Posterior vena cava (tissue), 2 donors: ENCODE measurements around the gene UPK3A. TPM values are rescaled to one million over a fixed set of nuclear protein-coding genes. Genes with fewer than 3 reads are reported as not detected.
A peak's percentile ranks its signal among the peaks of the same experiment; 100 is the strongest.
"Not testable (repeated sequence)": the region's sequence is repeated elsewhere in the genome, so short reads cannot be mapped to it uniquely, and the experiment has no call there.

ENCODE experiments used
- DNase-seq: peaks from one replicate; pipeline ENCODE4 v3.0.0-alpha.2; 2020; ENCODE audit warnings: low spot score
- intact Hi-C, 2 donors: fragments of 100-400 bp; cut with DNase I; formaldehyde crosslinking; loops; one replicate each; pipeline versions ENCODE4 v1.14.1 to v1.14.2; 2022 to 2023
- total RNA-seq, 2 donors: library from RNA; stranded (reverse); fragmentation: NEBNext Ultra II Directional; extraction: Animal tissue kit (Norgen Biotek cat#: 25700); gene quantifications; one replicate each; pipeline ENCODE4 v1.2.1, GENCODE V29; 2021
- donor health status: DM: yes; HTN: yes; CAD: no.
- donor health status: DM: yes; HTN: yes; CAD: no.

Gene UPK3A
- total RNA-seq, 2 donors from 2014 or later: not detected

- DNase-seq: no peak
- intact Hi-C loops: loop anchor here in 1 of 2 donors (5.0 kb wide), 1 partner anchor 431 kb away; no protein-coding TSS in a partner anchor
Observed at GRCh38 chr22:45253039-45253641, 31.6 kb upstream of the UPK3A start.

GRCh38 chr22:45254388-45254787, 30.4 kb upstream of the UPK3A start:
- no peak for DNase-seq
- intact Hi-C loops: loop anchor here in 1 of 2 donors (5.0 kb wide), 1 partner anchor 432 kb away; no protein-coding TSS in a partner anchor

GRCh38 chr22:45254789-45255278, 29.9 kb upstream of the UPK3A start:
- intact Hi-C loops: loop anchor here in 1 of 2 donors (5.0 kb wide), 1 partner anchor 433 kb away; no protein-coding TSS in a partner anchor
- DNase-seq: no peak

DNA sequence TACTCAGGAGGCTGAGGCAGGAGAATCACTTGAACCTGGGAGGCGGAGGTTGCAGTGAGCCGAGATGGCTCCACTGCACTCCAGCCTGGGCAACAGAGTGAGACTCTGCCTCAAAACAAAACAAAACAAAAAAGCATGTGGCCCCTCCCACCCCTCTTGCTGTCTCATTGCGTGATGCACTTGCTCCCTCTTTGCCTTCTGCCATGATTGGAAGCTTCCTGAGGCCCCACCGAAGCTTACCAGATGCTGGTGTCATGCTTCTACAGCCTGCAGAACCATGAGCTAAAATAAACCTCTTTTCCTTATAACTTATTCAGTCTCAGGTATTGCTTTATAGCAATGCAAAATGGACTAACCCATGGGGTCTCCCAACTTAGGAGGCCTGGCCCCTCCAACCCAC, 26.8 kb upstream of the UPK3A start:
- intact Hi-C loops, DNase-seq: not testable (repeated sequence)

- intact Hi-C loops: no loop called here
- no peak for DNase-seq
Observed at GRCh38 chr22:45259754-45260394, 24.9 kb upstream of the UPK3A start.

DNA sequence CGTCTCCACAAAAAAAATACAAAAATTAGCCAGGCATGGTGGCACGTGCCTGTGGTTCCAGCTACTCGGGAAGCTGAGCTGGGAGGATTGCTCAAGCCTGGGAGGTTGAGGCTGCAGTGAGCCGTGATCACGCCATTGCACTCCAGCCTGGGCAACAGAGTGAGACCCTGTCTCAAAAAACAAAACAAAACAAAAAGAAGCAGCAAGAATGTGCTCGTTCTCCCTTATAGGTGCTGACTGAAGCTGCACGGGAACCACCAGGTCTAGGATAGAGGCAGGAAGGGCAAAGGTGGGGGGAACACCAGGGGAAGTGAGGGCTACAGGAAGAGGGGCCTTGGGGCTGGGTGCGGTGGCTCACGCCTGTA, 24.4 kb upstream of the UPK3A start:
- intact Hi-C loops, DNase-seq: not testable (repeated sequence)

DNA sequence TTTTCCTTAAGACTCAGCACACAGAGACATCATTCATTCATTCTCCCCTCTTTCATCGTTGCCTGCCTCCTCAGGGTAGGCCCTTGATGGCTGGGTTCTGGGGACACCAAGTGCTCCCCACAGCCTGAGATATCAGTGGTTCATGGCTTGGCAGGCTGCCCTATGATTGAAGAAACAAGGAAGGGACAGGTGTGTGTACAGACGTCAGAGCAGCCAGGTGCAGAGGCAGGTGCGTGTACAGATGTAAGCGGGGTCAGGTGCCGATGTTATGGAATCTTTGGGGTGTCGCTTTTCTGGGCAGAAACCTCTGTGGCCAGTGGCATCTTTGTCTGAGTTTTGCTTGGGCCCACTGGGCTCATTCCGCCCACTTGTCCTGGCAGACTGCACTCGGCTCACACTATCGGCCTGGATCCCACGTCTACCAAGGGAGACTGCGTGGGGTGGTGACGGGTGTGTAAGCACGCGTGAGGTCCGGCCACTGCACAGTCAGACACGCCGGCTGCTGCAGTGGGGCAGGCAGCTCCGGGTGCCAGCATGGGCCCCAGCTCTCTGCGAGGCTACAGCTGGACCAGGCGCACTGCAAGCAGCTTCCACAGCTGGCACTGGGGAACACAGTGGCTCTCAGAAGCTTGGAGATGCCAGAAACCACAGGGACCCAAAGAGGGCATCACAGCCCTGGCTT, 23.2 kb upstream of the UPK3A start:
- DNase-seq: no peak
- intact Hi-C loops: no loop called here

GRCh38 chr22:45262195-45262930, 22.4 kb upstream of the UPK3A start:
- DNase-seq: no peak
- intact Hi-C loops: no loop called here

- DNase-seq: no peak
- intact Hi-C loops: no loop called here
Observed at GRCh38 chr22:45262931-45263462, 21.8 kb upstream of the UPK3A start.

DNA sequence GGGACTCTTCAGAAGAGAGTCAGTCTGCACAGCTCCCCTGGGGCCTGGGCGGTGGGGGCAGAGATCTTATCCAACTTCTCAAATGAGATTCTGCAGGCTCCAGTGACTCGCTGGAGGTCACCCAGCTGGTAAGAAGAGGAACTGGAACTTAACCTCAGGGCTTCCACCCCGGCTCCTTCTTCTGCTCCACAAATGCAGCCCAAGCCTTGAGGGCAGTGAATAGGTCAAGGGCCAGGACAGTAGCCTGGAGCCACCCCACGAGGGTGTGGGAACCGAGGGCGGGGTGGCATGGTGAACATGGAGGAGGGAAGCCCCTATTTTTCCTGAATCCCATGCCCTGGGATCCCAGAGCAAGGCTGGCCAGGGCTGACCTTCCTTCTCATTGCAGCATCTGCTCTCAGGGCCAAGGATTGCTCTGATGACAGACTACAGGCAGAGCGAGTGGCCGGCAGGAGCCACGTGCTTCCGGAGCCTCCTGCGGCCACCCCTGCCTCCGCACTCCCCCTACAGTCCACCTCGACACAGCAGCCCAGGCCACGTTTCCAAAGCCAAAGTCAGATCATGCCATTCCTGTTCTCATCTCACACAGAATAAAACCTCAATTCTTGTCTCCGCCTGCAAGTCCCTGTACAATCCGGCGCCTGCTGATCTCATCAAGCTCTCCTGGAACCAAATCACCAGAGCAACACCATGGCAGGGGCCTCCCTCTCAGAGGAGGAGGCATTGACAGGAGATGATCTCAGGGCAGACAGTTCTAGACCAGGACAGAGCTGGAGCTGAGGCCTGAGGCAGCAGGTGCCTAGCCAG, 21.1 kb upstream of the UPK3A start:
- intact Hi-C loops: no loop called here
- peak; percentile 93 for DNase-seq

GRCh38 chr22:45265535-45265934, 19.2 kb upstream of the UPK3A start:
- DNase-seq: no peak
- intact Hi-C loops: loop anchor here (5.0 kb wide), 1 partner anchor 287 kb away; no protein-coding TSS in a partner anchor

- no peak for DNase-seq
Observed at GRCh38 chr22:45268167-45268957, 16.4 kb upstream of the UPK3A start.

GRCh38 chr22:45268958-45269844, 15.5 kb upstream of the UPK3A start:
- intact Hi-C loops: loop anchor here (2.0 to 5.0 kb wide), 2 partner anchors 166 to 283 kb away; no protein-coding TSS in a partner anchor
- peak; percentile 96 for DNase-seq

More at GRCh38 chr22:45268167-45268957, 16.4 kb upstream of the UPK3A start:
- intact Hi-C loops: loop anchor here (2.0 to 5.0 kb wide), 2 partner anchors 166 to 284 kb away; no protein-coding TSS in a partner anchor

GRCh38 chr22:45270095-45271020, 14.4 kb upstream of the UPK3A start:
- DNase-seq: no peak
- intact Hi-C loops: loop anchor here in 1 of 2 donors (10.0 kb wide), 1 partner anchor 164 kb away; no protein-coding TSS in a partner anchor

DNA sequence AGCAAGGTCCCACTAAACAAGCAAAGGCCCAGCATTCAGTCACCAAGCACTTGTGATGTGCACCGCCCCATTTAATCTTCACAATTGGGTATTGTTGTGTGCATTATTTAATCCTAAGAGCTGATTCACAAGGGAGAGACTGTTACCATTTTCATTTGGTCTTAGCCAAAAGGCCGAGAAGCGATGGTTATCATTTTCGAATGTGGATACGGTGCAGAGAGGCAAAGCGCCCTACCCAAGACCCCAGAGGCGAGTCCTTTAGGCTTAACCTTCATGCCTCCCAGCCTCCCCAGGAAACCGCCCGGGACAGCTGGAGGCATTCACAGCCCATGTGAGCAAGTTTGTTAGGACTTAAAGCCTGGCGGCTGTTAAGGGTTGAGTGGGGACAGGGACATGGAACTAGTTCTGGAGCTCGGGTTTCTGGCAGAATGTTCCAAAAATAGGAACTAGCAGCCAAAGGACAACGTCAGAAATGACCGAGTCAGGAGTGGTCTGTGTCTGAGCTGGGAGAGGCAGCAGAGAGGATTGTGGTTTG, 13.0 kb upstream of the UPK3A start:
- DNase-seq: no peak
- intact Hi-C loops: loop anchor here in 1 of 2 donors (10.0 kb wide), 1 partner anchor 163 kb away; no protein-coding TSS in a partner anchor
